Fibroblast of lung (primary cell): Measurements from ENCODE around the gene C8G.

Experiments
- CTCF ChIP-seq, 2 donors: IDR thresholded peaks in 1 of 2; conservative IDR thresholded peaks in 1 of 2; 1 replicate in 1 of 2; 2 replicates in 1 of 2; pipeline ENCODE4 v1.5.1; 2011 to 2012; ENCODE audit warnings: low read length in 2 of 2, control low read depth in 1 of 2, inconsistent platforms in 1 of 2, low read depth in 1 of 2, mild to moderate bottlenecking in 1 of 2
- EZH2 ChIP-seq: IDR thresholded peaks from 2 replicates; pipeline ENCODE4 v1.5.1; 2012; ENCODE audit warnings: low read length, control low read depth, mild to moderate bottlenecking; ENCODE audit errors: missing control alignments

DNA sequence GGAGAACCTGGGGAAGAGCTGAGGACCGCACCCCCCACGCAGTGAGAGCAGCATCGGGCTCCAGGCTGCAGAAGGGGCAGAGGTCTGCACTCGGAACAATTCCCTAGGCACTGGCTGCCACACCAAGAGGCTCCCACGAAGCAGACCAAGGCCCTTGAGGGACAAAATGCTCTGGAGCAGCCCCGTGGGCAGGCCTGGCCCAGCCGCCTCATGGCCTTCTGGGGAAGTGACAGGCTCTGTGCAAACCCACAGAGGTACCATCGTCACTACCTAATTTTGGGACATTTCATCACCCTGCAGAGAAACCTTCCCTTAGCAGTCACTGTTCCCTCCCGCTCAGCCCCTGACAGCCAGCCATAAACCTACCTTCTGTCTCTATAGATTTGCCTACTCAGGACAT lies 16.5 kb upstream of the C8G start:
- TF ChIP-seq CTCF (conservative IDR thresholded peaks at IDR 0.05 in 1 of 2, IDR thresholded peaks at IDR 0.05 in 1 of 2; ENCODE audit: low read depth in 1 of 2, low read length in 2 of 2): no peak
- TF ChIP-seq EZH2: no peak
